Femur (tissue), 1 donor: ENCODE results near the gene CD40.
A peak's percentile ranks its signal among the peaks of the same experiment; 100 is the strongest.
"Not testable (repeated sequence)": the region's sequence is repeated elsewhere in the genome, so short reads cannot be mapped to it uniquely, and the experiment has no call there.

Experiments used
- DNase-seq: peaks from one replicate; pipeline ENCODE4 v3.0.0-alpha.2; 2017

CD40 gene

GRCh38 chr20:46117704-46118467 is at the start of gene CD40:
TSS of gene CD40 (plus strand) at chr20:46118314. CDS start at chr20:46118344, 30 bp downstream.
- DNase-seq, result peak; percentile 69

GRCh38 chr20:46070215-46070900 is 47.8 kb upstream of the CD40 start:
- no peak for DNase-seq

GRCh38 chr20:46071573-46071972 is 46.5 kb upstream of the CD40 start:
- no peak for DNase-seq

GRCh38 chr20:46073024-46073423 is 45.1 kb upstream of the CD40 start:
- no peak for DNase-seq

GRCh38 chr20:46073443-46073842 is 44.7 kb upstream of the CD40 start:
- DNase-seq, result no peak

GRCh38 chr20:46074006-46074405 is 44.1 kb upstream of the CD40 start:
- no peak for DNase-seq

GRCh38 chr20:46076806-46077205 is 41.3 kb upstream of the CD40 start:
- DNase-seq, result no peak

GRCh38 chr20:46077642-46078305 is 40.3 kb upstream of the CD40 start:
- no peak for DNase-seq

GRCh38 chr20:46078954-46079353 is 39.2 kb upstream of the CD40 start:
- DNase-seq, result no peak

GRCh38 chr20:46081074-46081473 is 37.0 kb upstream of the CD40 start:
- DNase-seq, result no peak

GRCh38 chr20:46083101-46083500 is 35.0 kb upstream of the CD40 start:
- no peak for DNase-seq

- no peak for DNase-seq
These were observed 34.5 kb upstream of the CD40 start for GRCh38 chr20:46083531-46084061.

GRCh38 chr20:46084805-46085178 is 33.3 kb upstream of the CD40 start:
- DNase-seq, result no peak

- DNase-seq, result no peak
These were observed 32.8 kb upstream of the CD40 start for GRCh38 chr20:46085179-46085851.

- DNase-seq, result no peak
These were observed 31.0 kb upstream of the CD40 start for GRCh38 chr20:46087161-46087560.

GRCh38 chr20:46088409-46089166 is 29.5 kb upstream of the CD40 start:
- no peak for DNase-seq

- no peak for DNase-seq
These were observed 29.0 kb upstream of the CD40 start for GRCh38 chr20:46089167-46089416.

- peak; percentile 97 for DNase-seq
These were observed 28.4 kb upstream of the CD40 start, which contains the start of gene NCOA5 for GRCh38 chr20:46089417-46090388. TSS of gene NCOA5 (minus strand) at chr20:46089962. CDS start at chr20:46079424, 10,538 bp downstream.

GRCh38 chr20:46091622-46092535 is 26.2 kb upstream of the CD40 start:
- DNase-seq, result not testable (repeated sequence)

- DNase-seq, result no peak
These were observed 24.6 kb upstream of the CD40 start for GRCh38 chr20:46093531-46093930.
